HT-29 (cell line): ENCODE measurements around the gene EGFL8. TPM values are rescaled to one million over a fixed set of nuclear protein-coding genes. Genes with fewer than 3 reads are reported as not detected.
"Not testable (repeated sequence)": the region's sequence is repeated elsewhere in the genome, so short reads cannot be mapped to it uniquely, and the experiment has no call there.

Experiments
- DNase-seq: peaks from one replicate; pipeline ENCODE4 v3.0.0-alpha.2; 2015; ENCODE audit warnings: low spot score
- total RNA-seq: library from RNA; depleted of rRNA; stranded (reverse); fragments of >200 nt; shearing (Covaris generic); gene quantifications from 2 replicates; pipeline ENCODE4 v1.2.3, GENCODE V29; 2014

Gene EGFL8
- total RNA-seq, 1 experiment from 2014 or later: 4.5 TPM

- no peak for DNase-seq
Measured at GRCh38 chr6:32183483-32184083, 19.2 kb downstream of the EGFL8 start.

GRCh38 chr6:32184084-32184640, 19.8 kb downstream of the EGFL8 start, which contains the start of gene AGER:
Gene AGER (minus strand): TSS chr6:32184253. CDS start chr6:32184222, 31 bp downstream.
- DNase-seq: no peak

GRCh38 chr6:32185681-32186131, 21.3 kb downstream of the EGFL8 start:
- peak; percentile 15 for DNase-seq

DNA sequence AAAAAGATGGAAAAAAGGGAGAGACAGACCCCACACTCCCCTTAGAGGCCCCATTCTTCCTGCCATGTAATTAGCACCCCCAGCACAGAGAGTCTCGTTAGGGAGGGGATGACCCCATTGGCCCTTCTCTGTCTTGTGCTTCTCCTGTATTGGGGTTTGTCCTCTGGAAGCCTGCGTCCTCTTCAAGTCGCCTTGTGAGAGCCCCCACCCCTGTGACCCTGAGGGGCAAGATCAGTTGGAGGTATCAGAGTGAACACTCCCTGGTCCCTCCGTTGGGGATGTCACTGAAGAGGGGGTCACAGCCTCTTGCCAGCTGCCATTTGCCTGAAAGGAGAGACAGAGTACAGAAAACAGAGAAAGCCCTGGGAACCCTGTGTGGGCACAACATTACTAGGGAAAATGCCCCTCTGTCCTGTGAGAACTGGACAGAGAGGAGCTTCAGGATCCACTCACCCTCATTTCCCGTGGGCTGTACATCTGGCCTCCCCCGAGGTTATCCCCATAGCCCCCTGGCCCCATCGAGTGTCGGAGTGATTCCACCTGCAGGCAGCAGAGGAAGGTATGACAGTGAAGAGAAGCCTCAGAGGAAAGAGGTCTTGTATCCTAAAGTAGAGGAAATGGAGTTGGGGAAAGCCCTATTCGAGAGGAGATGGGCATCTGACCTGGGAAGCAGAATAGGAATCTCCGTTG, 21.9 kb downstream of the EGFL8 start:
- DNase-seq: not testable (repeated sequence)

DNA sequence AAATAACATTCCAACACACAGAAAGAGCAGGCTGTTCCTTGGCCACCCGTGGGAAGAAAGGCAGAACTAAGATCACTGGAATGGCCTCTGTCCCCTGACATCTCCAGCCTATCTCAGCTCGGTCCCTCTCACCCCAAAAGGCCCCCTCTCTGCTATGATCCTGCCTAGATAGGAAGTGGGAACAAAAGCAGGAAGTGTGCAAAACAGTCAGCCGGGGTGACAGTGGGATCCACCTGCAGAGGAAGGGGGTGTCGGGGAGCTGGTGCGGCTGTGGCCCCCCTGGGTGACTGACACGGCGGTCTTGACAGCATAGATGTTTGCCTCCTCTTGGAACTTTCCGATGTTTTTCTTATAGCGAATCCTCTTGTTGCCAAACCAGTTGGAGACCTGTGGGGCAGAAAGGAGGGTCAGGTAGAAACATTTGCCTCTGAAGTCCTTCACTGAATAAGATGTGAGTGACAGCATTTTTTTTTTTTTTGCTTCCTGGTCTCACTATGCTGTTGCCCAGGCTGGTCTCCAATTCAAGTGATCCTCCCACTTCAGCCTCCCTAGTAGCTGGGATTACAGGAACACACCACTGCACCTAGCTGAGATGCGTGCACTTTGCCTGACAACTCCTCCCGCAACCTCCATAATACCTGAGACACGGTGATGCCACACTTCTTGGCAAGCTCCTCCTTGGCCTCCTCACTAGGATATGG, 22.8 kb downstream of the EGFL8 start:
- DNase-seq: no peak

- DNase-seq: not testable (repeated sequence)
Measured at GRCh38 chr6:32187725-32188380, 23.5 kb downstream of the EGFL8 start.

DNA sequence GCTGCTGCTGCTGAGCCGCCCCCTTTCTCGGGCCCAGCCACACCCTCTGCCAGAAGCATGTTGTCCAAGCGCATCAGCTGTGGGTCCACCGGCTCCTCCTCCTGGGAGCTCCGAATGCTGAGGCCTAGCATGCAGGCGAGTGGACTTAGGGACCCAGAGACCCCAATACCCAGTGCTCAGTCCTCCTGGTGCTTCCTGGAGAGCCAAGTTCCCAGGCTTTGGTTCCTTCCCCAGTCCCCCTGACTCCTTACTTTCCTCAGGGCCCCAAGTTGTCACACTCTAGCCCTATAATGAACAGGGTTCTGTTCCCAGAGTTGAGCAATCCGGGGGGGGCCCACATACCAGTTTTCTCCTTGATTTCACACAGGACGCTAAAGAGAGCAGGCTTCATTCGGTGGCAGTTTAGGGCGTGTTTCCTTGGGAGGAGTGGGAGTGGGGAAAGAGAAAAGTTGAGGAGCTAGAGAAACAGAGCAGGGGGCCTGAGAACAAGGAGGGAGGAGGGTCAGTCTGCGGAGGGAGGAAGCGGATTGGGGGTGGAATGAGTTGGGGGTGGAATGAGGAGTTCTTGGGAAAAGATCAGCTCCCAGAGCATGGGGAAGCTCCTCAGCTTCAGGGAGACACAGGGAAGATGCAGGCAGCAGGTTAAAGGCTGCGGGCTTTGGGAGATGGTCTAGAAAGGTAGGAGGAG, 24.1 kb downstream of the EGFL8 start:
- DNase-seq: no peak

- no peak for DNase-seq
Measured at GRCh38 chr6:32189069-32189741, 24.8 kb downstream of the EGFL8 start.

DNA sequence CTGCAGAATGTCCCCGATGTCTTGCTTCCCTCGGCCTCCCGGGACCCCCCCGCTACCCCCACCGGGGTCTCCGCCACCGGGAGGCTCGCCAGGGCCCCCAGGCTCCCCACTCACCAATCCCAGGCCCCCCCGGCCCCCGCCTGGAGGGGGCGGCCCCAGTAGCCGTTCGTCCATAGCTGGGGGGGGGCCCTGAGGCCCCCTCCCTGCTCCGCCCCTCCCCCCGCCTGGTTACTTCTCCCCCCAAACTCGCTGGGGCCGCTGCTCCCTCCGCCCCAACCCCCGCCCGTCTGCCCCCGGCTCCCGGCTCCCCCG, 25.3 kb downstream of the EGFL8 start:
- DNase-seq: no peak

- DNase-seq: peak; percentile 73
Measured at GRCh38 chr6:32190054-32190851, 25.9 kb downstream of the EGFL8 start, which contains the start of gene PBX2. Gene PBX2 (minus strand): TSS chr6:32190202. CDS start chr6:32189915, 287 bp downstream.

DNA sequence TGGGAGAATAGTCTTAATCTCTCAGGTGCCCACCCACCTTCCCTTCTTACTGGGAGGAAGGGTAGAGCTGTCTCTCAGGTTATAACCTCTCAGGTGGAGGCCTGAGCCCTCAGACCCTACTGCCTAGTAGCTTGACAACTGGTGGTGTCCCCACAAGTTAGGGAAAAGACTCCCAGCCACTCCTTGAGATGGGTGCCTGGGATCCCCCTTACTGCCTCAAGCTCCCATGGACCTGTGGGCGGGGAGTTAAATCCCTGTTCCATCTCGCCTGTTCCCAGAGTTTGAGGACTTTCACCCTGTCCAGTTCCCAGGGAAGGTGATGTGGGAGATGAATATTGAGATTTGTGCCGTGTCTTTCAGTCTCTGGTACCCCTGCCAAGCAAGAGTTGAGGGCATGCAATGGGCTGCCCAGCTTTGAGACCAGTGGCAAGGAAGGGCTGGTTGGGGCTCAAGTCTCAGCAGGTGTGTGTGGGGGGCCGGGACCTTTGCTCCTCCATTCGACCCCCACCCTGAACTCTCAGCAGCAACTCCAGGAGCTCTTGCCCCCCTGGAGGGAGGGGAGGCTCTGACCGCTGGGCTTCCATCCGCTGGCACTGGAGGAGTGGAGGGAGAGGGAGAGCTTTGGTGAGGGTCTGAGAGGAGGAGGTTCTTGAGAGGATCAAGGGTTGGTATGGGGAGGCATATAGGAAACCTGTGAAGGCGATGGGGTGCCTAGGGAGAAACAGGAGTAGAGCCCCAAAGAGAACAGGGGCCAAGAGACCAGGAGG, 26.7 kb downstream of the EGFL8 start:
- DNase-seq: no peak

- no peak for DNase-seq
Measured at GRCh38 chr6:32191696-32192607, 27.6 kb downstream of the EGFL8 start.

DNA sequence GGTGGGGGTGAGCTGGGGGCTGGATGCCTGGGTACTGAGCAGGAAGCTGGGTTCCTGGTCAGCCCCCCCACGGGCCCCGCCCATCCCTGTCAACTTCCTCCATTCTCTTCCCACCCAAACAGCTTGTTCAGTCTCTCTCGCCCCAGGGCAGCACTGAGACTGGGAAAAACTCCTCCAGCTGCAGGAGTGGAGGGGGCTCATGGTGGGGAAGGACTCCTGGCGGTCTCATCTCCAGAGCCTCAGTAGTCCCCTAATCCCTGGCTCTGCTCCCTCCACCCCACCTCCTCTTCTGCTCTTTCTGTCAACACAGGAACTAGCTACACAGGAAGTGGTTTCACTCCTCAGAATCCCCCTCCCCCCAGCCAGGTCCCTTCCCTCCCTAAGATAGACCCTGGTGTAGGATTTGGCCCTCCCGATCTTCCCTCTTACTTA, 28.2 kb downstream of the EGFL8 start, which contains the start of gene GPSM3:
GPSM3 (minus strand) TSS at position 36 of the 432 bp plus-strand sequence. CDS start 130 bp downstream, outside the sequence.
- DNase-seq: no peak

- DNase-seq: not testable (repeated sequence)
Measured at GRCh38 chr6:32193096-32193495, 28.7 kb downstream of the EGFL8 start.

GRCh38 chr6:32194388-32194787, 30.0 kb downstream of the EGFL8 start:
- DNase-seq: no peak

- DNase-seq: peak; percentile 64
Measured at GRCh38 chr6:32194825-32195651, 30.6 kb downstream of the EGFL8 start.

DNA sequence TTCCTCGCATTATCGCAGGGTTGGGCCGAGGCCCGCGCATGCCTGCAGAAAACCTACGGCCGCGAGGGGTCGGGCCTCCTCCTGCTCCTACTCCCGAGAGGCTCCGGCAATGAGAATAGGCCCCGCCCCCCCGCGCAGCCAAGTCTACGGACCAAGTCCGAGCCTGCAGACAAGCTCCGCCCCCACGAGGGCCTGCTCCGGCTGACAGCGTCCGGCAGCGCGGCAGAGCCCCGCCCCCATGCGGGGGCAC, 31.2 kb downstream of the EGFL8 start:
- peak; percentile 99 for DNase-seq
